Loucy (cell line): Measurements from ENCODE around the gene DENND4A.

Source experiments
- H2AFZ ChIP-seq: fragments of 200-600 bp; sonication (generic); 2 replicates; pipeline ENCODE4 v1.6.0; 2016; ENCODE audit warnings: antibody characterized with exemption, mild to moderate bottlenecking, low read length, moderate library complexity
- H3F3A ChIP-seq: fragments of 200-600 bp; 2 replicates; pipeline ENCODE4 v1.6.0; 2016; ENCODE audit warnings: antibody characterized with exemption, low read depth, mild to moderate bottlenecking
- H3K27me3 ChIP-seq: fragments of 200-600 bp; sonication (generic); 2 replicates; pipeline ENCODE4 v1.6.1; 2014; ENCODE audit warnings: low read length, mild to moderate bottlenecking; ENCODE audit not compliant: insufficient read depth, poor library complexity, severe bottlenecking
- H3K36me3 ChIP-seq: fragments of 200-600 bp; sonication (generic); 2 replicates; pipeline ENCODE4 v1.6.1; 2016; ENCODE audit warnings: low read length; ENCODE audit not compliant: insufficient read depth
- H3K4me1 ChIP-seq: fragments of 200-600 bp; sonication (generic); 2 replicates; pipeline ENCODE4 v1.5.1; 2014; ENCODE audit warnings: low read length, mild to moderate bottlenecking; ENCODE audit not compliant: insufficient read depth, poor library complexity, severe bottlenecking
- H3K4me2 ChIP-seq: fragments of 200-600 bp; sonication (generic); 2 replicates; pipeline ENCODE4 v1.6.0; 2014; ENCODE audit warnings: antibody characterized with exemption, low read length, low read depth, mild to moderate bottlenecking; ENCODE audit not compliant: poor library complexity, severe bottlenecking
- H3K4me3 ChIP-seq: fragments of 200-600 bp; sonication (generic); 2 replicates; pipeline ENCODE4 v1.5.1; 2014; ENCODE audit warnings: low read length, mild to moderate bottlenecking, mixed read lengths; ENCODE audit not compliant: poor library complexity, severe bottlenecking
- H3K79me2 ChIP-seq: fragments of 200-600 bp; sonication (generic); 2 replicates; pipeline ENCODE4 v1.6.1; 2014; ENCODE audit warnings: low read length; ENCODE audit not compliant: insufficient read depth
- H3K9ac ChIP-seq: fragments of 200-600 bp; sonication (generic); 2 replicates; pipeline ENCODE4 v1.6.0; 2014; ENCODE audit warnings: mild to moderate bottlenecking, low read depth, low read length, moderate library complexity; ENCODE audit not compliant: poor library complexity, severe bottlenecking
- H3K9me2 ChIP-seq: fragments of 200-600 bp; sonication (generic); replicated peaks from 2 replicates; pipeline ENCODE4 v1.6.1; 2016; ENCODE audit warnings: low read depth, low read length, mixed read lengths
- H3K9me3 ChIP-seq: fragments of 200-600 bp; sonication (generic); 2 replicates; pipeline ENCODE4 v1.6.1; 2014; ENCODE audit warnings: mild to moderate bottlenecking, antibody characterized with exemption, low read length, low read depth; ENCODE audit not compliant: insufficient read depth
- H4K20me1 ChIP-seq: fragments of 200-600 bp; sonication (generic); 2 replicates; pipeline ENCODE4 v1.6.0; 2014; ENCODE audit warnings: antibody characterized with exemption, low read length, mild to moderate bottlenecking; ENCODE audit not compliant: insufficient read depth, poor library complexity, severe bottlenecking
- EZH2phosphoT487 ChIP-seq: fragments of 200-600 bp; IDR thresholded peaks from 2 replicates; pipeline ENCODE4 v1.6.1; 2018; ENCODE audit warnings: antibody characterized with exemption, mild to moderate bottlenecking, moderate library complexity, borderline replicate concordance
- TF ChIP-seq, protein P1 (sequence below): fragments of 200-600 bp; sonication (generic); conservative IDR thresholded peaks from 2 replicates; pipeline ENCODE4 v1.5.1; 2014; ENCODE audit warnings: mild to moderate bottlenecking, antibody characterized with exemption, low read length

The DENND4A gene

DNA sequence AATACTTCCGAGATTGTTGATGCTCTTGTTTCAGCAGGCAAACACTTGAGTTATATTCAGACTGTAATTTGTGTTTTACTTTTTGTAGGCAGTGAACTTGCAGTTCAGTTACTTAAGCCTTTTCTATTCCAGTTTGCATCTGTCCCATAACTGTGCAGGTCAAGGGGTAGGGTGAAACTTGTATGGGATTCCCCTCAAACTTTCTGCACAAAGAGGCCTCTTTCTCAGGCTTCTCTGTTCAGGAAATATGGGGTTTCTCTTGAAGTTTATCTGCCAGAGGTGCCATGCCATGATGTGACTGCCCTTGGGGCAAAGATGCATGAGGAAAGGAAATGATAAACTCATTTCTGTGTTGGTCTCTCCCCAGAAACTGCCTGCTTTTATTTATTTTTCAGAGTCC lies 103.6 kb downstream of the DENND4A start:
- H3K4me1 ChIP-seq: peaks cover 12% of the 10 kb centered on the region
- H3K9me3 ChIP-seq: no peaks in the 10 kb centered on the region
- no peaks in the 10 kb centered on the region for H4K20me1 ChIP-seq
- no peaks in the 10 kb centered on the region for H3K27me3 ChIP-seq
- peaks cover 10% of the 10 kb centered on the region; the same call in 1 of the 2 replicates for H3K36me3 ChIP-seq
- H3K79me2 ChIP-seq: no peaks in the 10 kb centered on the region
- no peaks in the 10 kb centered on the region for H3K9me2 ChIP-seq
- H3K4me2 ChIP-seq: no peak overlapping the region
- H2AFZ ChIP-seq: no peak overlapping the region
- H3K4me3 ChIP-seq: no peak overlapping the region
- no peaks in the 10 kb centered on the region for H3F3A ChIP-seq
- no peak for TF ChIP-seq EZH2phosphoT487
- TF ChIP-seq, protein P1, sequence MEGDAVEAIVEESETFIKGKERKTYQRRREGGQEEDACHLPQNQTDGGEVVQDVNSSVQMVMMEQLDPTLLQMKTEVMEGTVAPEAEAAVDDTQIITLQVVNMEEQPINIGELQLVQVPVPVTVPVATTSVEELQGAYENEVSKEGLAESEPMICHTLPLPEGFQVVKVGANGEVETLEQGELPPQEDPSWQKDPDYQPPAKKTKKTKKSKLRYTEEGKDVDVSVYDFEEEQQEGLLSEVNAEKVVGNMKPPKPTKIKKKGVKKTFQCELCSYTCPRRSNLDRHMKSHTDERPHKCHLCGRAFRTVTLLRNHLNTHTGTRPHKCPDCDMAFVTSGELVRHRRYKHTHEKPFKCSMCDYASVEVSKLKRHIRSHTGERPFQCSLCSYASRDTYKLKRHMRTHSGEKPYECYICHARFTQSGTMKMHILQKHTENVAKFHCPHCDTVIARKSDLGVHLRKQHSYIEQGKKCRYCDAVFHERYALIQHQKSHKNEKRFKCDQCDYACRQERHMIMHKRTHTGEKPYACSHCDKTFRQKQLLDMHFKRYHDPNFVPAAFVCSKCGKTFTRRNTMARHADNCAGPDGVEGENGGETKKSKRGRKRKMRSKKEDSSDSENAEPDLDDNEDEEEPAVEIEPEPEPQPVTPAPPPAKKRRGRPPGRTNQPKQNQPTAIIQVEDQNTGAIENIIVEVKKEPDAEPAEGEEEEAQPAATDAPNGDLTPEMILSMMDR: no peak
- no peak overlapping the region for H3K9ac ChIP-seq

DNA sequence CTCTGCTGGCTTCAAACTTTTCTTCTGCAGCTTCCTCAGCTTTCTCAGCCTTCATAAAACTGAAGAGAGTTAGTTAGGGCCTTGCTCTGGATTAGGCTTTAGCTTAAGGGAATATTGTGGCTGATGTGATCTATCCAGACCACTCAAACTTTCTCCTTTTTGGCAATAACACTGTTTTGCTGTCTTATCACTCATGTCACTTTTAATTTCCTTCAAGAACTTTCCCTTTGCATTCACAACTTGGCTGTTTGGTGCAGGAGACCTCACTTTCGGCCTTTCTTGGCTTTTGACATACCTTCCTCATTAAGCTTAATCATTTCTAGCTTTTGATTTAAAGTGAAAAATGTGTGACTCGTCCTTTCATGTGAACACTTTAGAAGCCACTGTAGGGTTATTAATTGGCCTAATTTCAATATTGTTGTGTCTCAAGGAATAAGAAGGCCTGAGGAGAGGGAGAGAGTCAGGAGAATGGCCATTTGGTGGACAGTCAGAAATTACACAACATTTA lies 109.6 kb downstream of the DENND4A start:
- H3K4me2 ChIP-seq: no peak overlapping the region
- no peaks in the 10 kb centered on the region for H3K79me2 ChIP-seq
- H3K4me1 ChIP-seq: peaks cover 6% of the 10 kb centered on the region
- H3K9me3 ChIP-seq: no peaks in the 10 kb centered on the region
- H2AFZ ChIP-seq: no peak overlapping the region
- H3K36me3 ChIP-seq: no peaks in the 10 kb centered on the region
- no peaks in the 10 kb centered on the region for H3F3A ChIP-seq
- H3K4me3 ChIP-seq: no peak overlapping the region
- no peaks in the 10 kb centered on the region for H4K20me1 ChIP-seq
- H3K9me2 ChIP-seq: no peaks in the 10 kb centered on the region
- H3K9ac ChIP-seq: no peak overlapping the region
- TF ChIP-seq EZH2phosphoT487: no peak
- TF ChIP-seq, protein P1: no peak
- no peaks in the 10 kb centered on the region for H3K27me3 ChIP-seq

- H3K4me3 ChIP-seq: no peak overlapping the region
- H2AFZ ChIP-seq: no peak overlapping the region
- no peak for TF ChIP-seq EZH2phosphoT487
- TF ChIP-seq, protein P1: no peak
- no peaks in the 10 kb centered on the region for H3F3A ChIP-seq
- H3K4me1 ChIP-seq: no peaks in the 10 kb centered on the region
- H3K4me2 ChIP-seq: no peak overlapping the region
- H3K79me2 ChIP-seq: no peaks in the 10 kb centered on the region
- no peaks in the 10 kb centered on the region for H3K27me3 ChIP-seq
- no peaks in the 10 kb centered on the region for H4K20me1 ChIP-seq
- no peaks in the 10 kb centered on the region for H3K36me3 ChIP-seq
- H3K9me2 ChIP-seq: no peaks in the 10 kb centered on the region
- no peaks in the 10 kb centered on the region for H3K9me3 ChIP-seq
- H3K9ac ChIP-seq: no peak overlapping the region
Observed at GRCh38 chr15:65680544-65680943, 111.5 kb downstream of the DENND4A start.
